C4-2B (cell line): ENCODE data around the gene AHCYL2.

ENCODE experiments used
- ZFX ChIP-seq: fragments of 450-650 bp; IDR thresholded peaks from 2 replicates; pipeline ENCODE4 v1.6.1; 2017
- TF ChIP-seq, protein P1 (sequence below): fragments of 450-650 bp; conservative IDR thresholded peaks from 2 replicates; pipeline ENCODE4 v1.5.1; 2017; ENCODE audit warnings: mild to moderate bottlenecking

DNA sequence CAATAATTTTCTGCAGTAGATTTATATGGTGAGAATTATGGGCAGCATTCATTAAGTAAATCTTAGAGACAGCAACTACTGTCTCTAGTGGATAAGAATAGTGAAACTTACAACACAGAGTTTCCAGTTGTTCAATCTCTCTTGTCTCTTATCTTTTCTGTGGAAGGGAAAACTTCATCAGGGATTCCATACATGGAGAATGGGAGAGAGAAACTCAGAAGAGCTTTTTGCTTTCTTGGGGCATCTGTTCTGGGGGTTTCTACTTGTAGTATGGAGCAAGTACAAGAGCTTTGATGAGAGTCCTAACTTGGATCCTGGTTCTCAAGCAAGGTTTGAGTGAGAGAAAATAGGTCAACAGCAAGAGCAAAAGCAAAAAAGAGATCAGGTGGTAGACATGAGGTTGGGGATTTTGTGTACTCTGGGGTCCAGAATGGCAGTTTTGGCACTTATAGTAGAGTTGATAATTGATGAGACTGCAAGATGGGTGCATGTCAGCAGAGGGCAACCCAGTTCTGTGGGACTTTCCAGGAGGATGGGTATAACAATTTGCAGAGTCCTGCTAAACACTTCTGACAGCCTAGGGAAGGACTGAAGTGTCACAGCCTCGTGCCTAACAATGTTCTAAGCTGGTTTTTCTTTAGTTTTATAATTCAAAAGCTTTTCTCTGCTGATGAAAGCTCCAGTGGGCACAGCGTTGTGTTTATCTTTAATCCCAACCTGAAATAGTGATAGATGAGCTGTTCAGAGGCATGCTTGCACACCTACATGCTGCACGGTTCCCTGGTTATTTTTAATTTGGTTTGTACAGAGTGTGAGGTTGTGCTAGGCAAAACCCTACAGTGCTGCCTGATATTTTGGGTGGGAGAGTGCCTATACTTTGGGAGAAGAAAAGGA lies 177.4 kb downstream of the AHCYL2 start:
- TF ChIP-seq, protein P1, sequence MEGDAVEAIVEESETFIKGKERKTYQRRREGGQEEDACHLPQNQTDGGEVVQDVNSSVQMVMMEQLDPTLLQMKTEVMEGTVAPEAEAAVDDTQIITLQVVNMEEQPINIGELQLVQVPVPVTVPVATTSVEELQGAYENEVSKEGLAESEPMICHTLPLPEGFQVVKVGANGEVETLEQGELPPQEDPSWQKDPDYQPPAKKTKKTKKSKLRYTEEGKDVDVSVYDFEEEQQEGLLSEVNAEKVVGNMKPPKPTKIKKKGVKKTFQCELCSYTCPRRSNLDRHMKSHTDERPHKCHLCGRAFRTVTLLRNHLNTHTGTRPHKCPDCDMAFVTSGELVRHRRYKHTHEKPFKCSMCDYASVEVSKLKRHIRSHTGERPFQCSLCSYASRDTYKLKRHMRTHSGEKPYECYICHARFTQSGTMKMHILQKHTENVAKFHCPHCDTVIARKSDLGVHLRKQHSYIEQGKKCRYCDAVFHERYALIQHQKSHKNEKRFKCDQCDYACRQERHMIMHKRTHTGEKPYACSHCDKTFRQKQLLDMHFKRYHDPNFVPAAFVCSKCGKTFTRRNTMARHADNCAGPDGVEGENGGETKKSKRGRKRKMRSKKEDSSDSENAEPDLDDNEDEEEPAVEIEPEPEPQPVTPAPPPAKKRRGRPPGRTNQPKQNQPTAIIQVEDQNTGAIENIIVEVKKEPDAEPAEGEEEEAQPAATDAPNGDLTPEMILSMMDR = peak; percentile 20; the same call in 1 of the 2 replicates
- TF ChIP-seq ZFX = no peak
